CD14-positive monocyte (primary cell): ENCODE data around the gene TTC29. TPM values are rescaled to one million over a fixed set of nuclear protein-coding genes. Genes with fewer than 3 reads are reported as not detected.

ENCODE experiments used
- DNase-seq, 3 donors: peaks; one replicate each; pipeline ENCODE4 v3.0.0-alpha.2; 2011 to 2022
- H2AFZ ChIP-seq: 2 replicates; pipeline ENCODE4 v1.6.0; 2012; ENCODE audit warnings: mild to moderate bottlenecking, low read depth, low read length, inconsistent platforms; ENCODE audit not compliant: insufficient read depth, poor library complexity, severe bottlenecking
- H3K27ac ChIP-seq, 2 donors: 1 replicate in 1 of 2; 2 replicates in 1 of 2; pipeline ENCODE4 v1.5.1; 2012 to 2013; ENCODE audit warnings: low read length in 2 of 2, control low read depth in 1 of 2, inconsistent platforms in 1 of 2, low read depth in 1 of 2, mild to moderate bottlenecking in 1 of 2
- H3K27me3 ChIP-seq, 2 donors: one replicate each; pipeline versions ENCODE4 v1.6.0 to v1.6.1; 2011 to 2013; ENCODE audit warnings: low read length in 2 of 2; ENCODE audit not compliant: control insufficient read depth in 2 of 2, insufficient read depth in 2 of 2
- H3K36me3 ChIP-seq, 2 donors: replicated peaks in 1 of 2; 1 replicate in 1 of 2; 2 replicates in 1 of 2; pipeline versions ENCODE4 v1.5.1 to v1.6.1; 2012 to 2013; ENCODE audit warnings: low read length in 2 of 2, control low read depth in 1 of 2, inconsistent platforms in 1 of 2, mild to moderate bottlenecking in 1 of 2; ENCODE audit not compliant: insufficient read depth in 2 of 2, control insufficient read depth in 1 of 2
- H3K4me1 ChIP-seq, 2 donors: 1 replicate in 1 of 2; 2 replicates in 1 of 2; pipeline versions ENCODE4 v1.5.1 to v1.6.1; 2012 to 2013; ENCODE audit warnings: low read length in 2 of 2, control low read depth in 1 of 2, inconsistent platforms in 1 of 2, mild to moderate bottlenecking in 1 of 2, moderate library complexity in 1 of 2; ENCODE audit not compliant: insufficient read depth in 2 of 2, control insufficient read depth in 1 of 2
- H3K4me2 ChIP-seq: replicated peaks from 2 replicates; pipeline ENCODE3; 2012; ENCODE audit warnings: low read length, moderate library complexity, mild to moderate bottlenecking; ENCODE audit not compliant: poor library complexity, severe bottlenecking; ENCODE audit errors: extremely low read depth
- H3K4me3 ChIP-seq, 3 experiments: fragments of 200-600 bp in 1 of 3; sonication (generic) in 1 of 3; replicated peaks in 1 of 3; 1 replicate in 2 of 3; 2 replicates in 1 of 3; pipeline ENCODE4 v1.5.1; 2011 to 2013; ENCODE audit warnings: low read length in 3 of 3, mild to moderate bottlenecking in 3 of 3, control low read depth in 2 of 3, low read depth in 2 of 3, inconsistent platforms in 1 of 3, moderate library complexity in 1 of 3
- H3K79me2 ChIP-seq: 2 replicates; pipeline ENCODE4 v1.6.0; 2012; ENCODE audit warnings: mild to moderate bottlenecking, control low read depth, inconsistent platforms, low read length, moderate library complexity; ENCODE audit not compliant: insufficient read depth
- H3K9ac ChIP-seq: 2 replicates; pipeline ENCODE4 v1.6.0; 2017; ENCODE audit warnings: low read length, mild to moderate bottlenecking; ENCODE audit not compliant: insufficient read depth, poor library complexity, severe bottlenecking
- H3K9me3 ChIP-seq, 2 donors: replicated peaks in 1 of 2; 1 replicate in 1 of 2; 2 replicates in 1 of 2; pipeline versions ENCODE4 v1.5.1 to v1.6.1; 2012 to 2013; ENCODE audit warnings: low read length in 2 of 2, control low read depth in 1 of 2; ENCODE audit not compliant: control insufficient read depth in 1 of 2, insufficient read depth in 1 of 2
- H4K20me1 ChIP-seq: 2 replicates; pipeline ENCODE4 v1.6.0; 2012; ENCODE audit warnings: mild to moderate bottlenecking, low read length, control low read depth, moderate library complexity; ENCODE audit not compliant: insufficient read depth
- H3K27ac Mint-ChIP-seq, 7 donors: one replicate each; pipeline ENCODE4 v1.8.0; 2020; ENCODE audit warnings: mild to moderate bottlenecking in 7 of 7, mixed read lengths in 7 of 7, moderate library complexity in 6 of 7, inconsistent platforms in 2 of 7
- H3K27me3 Mint-ChIP-seq, 3 donors: one replicate each; pipeline ENCODE4 v1.8.0; 2021 to 2022; ENCODE audit warnings: low read depth in 3 of 3, mild to moderate bottlenecking in 3 of 3, mixed read lengths in 3 of 3, moderate library complexity in 3 of 3, inconsistent platforms in 1 of 3
- H3K36me3 Mint-ChIP-seq, 2 donors: one replicate each; pipeline ENCODE4 v1.8.0; 2020; ENCODE audit warnings: mixed read lengths in 2 of 2, inconsistent platforms in 1 of 2, mild to moderate bottlenecking in 1 of 2
- H3K4me1 Mint-ChIP-seq: one replicate; pipeline ENCODE4 v1.8.0; 2020; ENCODE audit warnings: mild to moderate bottlenecking, mixed read lengths
- H3K4me3 Mint-ChIP-seq, 2 donors: one replicate each; pipeline ENCODE4 v1.8.0; 2020; ENCODE audit warnings: mild to moderate bottlenecking in 2 of 2, mixed read lengths in 2 of 2, moderate library complexity in 1 of 2
- H3K9me3 Mint-ChIP-seq, 7 donors: one replicate each; pipeline ENCODE4 v1.8.0; 2020 to 2022; ENCODE audit warnings: mixed read lengths in 7 of 7, mild to moderate bottlenecking in 6 of 7, moderate library complexity in 6 of 7, inconsistent platforms in 2 of 7
- WGBS: methylation state at CpG from one replicate; pipeline ENCODE4 v1.1.5; 2013; ENCODE audit warnings: missing lambda C conversion rate; ENCODE audit not compliant: insufficient coverage; 5-methylcytosine and 5-hydroxymethylcytosine counted together
- intact Hi-C, 2 donors: fragments of 100-400 bp; cut with micrococcal nuclease; formaldehyde crosslinking; loops; one replicate each; pipeline versions ENCODE4 v1.15.0 to v1.15.1; 2023
- polyA plus RNA-seq, 3 donors: library from polyadenylated mRNA; depleted of rRNA in 1 of 3; unstranded in 2 of 3; stranded (reverse) in 1 of 3; fragments of 300-500 nt in 2 of 3; fragments of >200 nt in 1 of 3; fragmentation: Illumina TruSeq in 2 of 3; gene quantifications; 1 replicate in 2 of 3; 2 replicates in 1 of 3; pipeline ENCODE4 v1.2.3, GENCODE V29; 2012 to 2021
- TF ChIP-seq, protein P1 (sequence below): fragments of 200-600 bp; IDR thresholded peaks from one replicate; pipeline ENCODE4 v1.8.0; 2022; ENCODE audit warnings: antibody characterized with exemption, mild to moderate bottlenecking

TTC29 gene
- polyA plus RNA-seq, 3 donors = not detected

DNA sequence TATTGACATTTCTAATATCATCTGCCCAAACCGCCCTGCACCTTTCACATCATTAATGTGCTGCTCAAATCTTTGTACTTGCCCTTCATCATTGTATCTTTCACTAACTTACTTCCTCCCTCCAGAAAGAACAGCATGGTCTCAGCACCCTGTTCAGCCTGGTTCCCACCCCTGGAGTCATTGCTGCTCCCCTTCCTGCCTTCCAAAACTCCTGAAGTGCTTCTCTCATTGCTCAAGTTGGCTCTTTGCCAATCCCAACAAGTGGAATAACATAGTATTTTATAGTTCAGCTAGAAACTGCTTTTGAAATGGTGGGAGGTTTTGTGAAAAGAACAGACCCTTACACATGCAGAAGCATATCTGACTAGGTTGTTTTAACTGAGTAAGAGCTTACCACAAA is 14.0 kb upstream of the TTC29 start:
- Histone ChIP-seq H3K27me3 (no peaks in the 10 kb centered on the region), H3K4me1 (no peaks in the 10 kb centered on the region), H3K9ac (no peak overlapping the region), H3K36me3 (no peaks in the 10 kb centered on the region), H2AFZ (no peak overlapping the region), H3K4me2 (no peak overlapping the region), H3K79me2 (no peaks in the 10 kb centered on the region), H3K9me3 (no peaks in the 10 kb centered on the region), H4K20me1 (no peaks in the 10 kb centered on the region), H3K4me3 (no peak overlapping the region), H3K27ac (no peak overlapping the region)
- H3K27ac Mint-ChIP-seq = no peak overlapping the region
- no peaks in the 10 kb centered on the region for H3K4me1 Mint-ChIP-seq
- TF ChIP-seq, protein P1, sequence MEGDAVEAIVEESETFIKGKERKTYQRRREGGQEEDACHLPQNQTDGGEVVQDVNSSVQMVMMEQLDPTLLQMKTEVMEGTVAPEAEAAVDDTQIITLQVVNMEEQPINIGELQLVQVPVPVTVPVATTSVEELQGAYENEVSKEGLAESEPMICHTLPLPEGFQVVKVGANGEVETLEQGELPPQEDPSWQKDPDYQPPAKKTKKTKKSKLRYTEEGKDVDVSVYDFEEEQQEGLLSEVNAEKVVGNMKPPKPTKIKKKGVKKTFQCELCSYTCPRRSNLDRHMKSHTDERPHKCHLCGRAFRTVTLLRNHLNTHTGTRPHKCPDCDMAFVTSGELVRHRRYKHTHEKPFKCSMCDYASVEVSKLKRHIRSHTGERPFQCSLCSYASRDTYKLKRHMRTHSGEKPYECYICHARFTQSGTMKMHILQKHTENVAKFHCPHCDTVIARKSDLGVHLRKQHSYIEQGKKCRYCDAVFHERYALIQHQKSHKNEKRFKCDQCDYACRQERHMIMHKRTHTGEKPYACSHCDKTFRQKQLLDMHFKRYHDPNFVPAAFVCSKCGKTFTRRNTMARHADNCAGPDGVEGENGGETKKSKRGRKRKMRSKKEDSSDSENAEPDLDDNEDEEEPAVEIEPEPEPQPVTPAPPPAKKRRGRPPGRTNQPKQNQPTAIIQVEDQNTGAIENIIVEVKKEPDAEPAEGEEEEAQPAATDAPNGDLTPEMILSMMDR = no peak
- H3K36me3 Mint-ChIP-seq = no peaks in the 10 kb centered on the region
- intact Hi-C loops = no loop called here
- no peak overlapping the region for H3K4me3 Mint-ChIP-seq
- no peak for DNase-seq
- peaks cover 0 to 5% (median 0%) of the 10 kb centered on the region in 7 donors for H3K9me3 Mint-ChIP-seq
- peaks cover 0 to 7% (median 0%) of the 10 kb centered on the region in 3 donors for H3K27me3 Mint-ChIP-seq
- 93% methylated on average over 1 of the region's 1 CpG for WGBS

DNA sequence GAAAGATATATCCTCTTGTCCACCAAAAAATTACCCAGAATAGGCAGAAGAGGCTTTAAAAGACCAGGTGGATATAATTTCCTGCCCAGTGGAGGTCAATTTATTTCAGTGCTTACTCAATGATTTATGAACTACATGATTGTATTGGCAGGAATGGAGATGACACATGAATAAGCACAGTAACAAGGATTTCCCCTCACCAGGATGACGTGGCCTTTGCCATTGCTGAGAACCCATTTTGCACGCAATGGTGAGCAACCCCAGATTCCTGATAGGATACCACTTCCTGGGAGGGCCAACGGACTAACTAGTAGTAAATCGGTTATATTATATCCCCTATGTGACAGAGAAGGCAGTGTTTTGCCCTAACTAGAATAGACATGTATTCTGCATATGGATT is 11.6 kb upstream of the TTC29 start:
- Histone ChIP-seq H3K4me1 (no peaks in the 10 kb centered on the region), H3K4me3 (no peak overlapping the region), H4K20me1 (no peaks in the 10 kb centered on the region), H3K9me3 (no peaks in the 10 kb centered on the region), H3K27me3 (no peaks in the 10 kb centered on the region), H3K79me2 (no peaks in the 10 kb centered on the region), H2AFZ (no peak overlapping the region), H3K36me3 (no peaks in the 10 kb centered on the region), H3K27ac (no peak overlapping the region), H3K4me2 (no peak overlapping the region), H3K9ac (no peak overlapping the region)
- Mint-ChIP-seq H3K36me3 (no peaks in the 10 kb centered on the region), H3K4me3 (no peak overlapping the region), H3K27me3 (peaks cover 0 to 7% (median 0%) of the 10 kb centered on the region in 3 donors), H3K27ac (no peak overlapping the region), H3K9me3 (peaks cover 0 to 5% (median 0%) of the 10 kb centered on the region in 7 donors), H3K4me1 (no peaks in the 10 kb centered on the region)
- intact Hi-C loops = no loop called here
- 86% methylated on average over 1 of the region's 4 CpGs for WGBS
- DNase-seq = no peak
- TF ChIP-seq, protein P1 = no peak
